Astrocyte of the spinal cord (primary cell): ENCODE results near the gene ZNF296.

Source experiments
- DNase-seq: peaks from one replicate; pipeline ENCODE4 v3.0.0; 2011; ENCODE audit warnings: low read depth, low spot score
- H3K4me3 ChIP-seq: 2 replicates; pipeline ENCODE4 v1.5.1; 2011; ENCODE audit warnings: low read depth, mild to moderate bottlenecking, low read length, moderate library complexity
- CTCF ChIP-seq: IDR thresholded peaks from 2 replicates; pipeline ENCODE4 v1.5.1; 2012; ENCODE audit warnings: low read depth, mild to moderate bottlenecking, low read length, inconsistent platforms
- in situ Hi-C: cut with HindIII; loops from 2 replicates; pipeline ENCODE4 v1.10.0; 2017; ENCODE audit warnings: low sequenced_read_pairs

ZNF296 gene

DNA sequence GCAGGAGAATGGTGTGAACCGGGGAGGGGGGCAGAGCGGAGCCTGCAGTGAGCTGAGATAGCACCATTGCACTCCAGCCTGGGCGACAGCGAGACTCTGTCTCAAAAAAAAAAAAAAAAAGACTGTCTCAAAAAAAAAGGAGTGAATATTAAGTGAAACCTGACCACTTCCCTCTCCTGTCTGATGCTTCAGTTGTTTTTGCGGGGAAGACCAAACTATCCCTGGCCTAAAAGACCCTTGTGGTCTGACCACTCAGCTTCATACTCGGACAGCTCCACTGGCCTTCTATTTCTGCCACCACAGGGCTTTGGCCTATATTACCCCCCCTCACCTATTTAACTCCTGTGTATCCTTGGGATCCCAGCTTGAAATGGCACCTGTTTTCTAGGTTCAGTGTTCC is 35.2 kb downstream of the ZNF296 start:
- no peak for TF ChIP-seq CTCF
- DNase-seq, result no peak
- no peak overlapping the region for H3K4me3 ChIP-seq
- in situ Hi-C loops, result no loop called here

DNA sequence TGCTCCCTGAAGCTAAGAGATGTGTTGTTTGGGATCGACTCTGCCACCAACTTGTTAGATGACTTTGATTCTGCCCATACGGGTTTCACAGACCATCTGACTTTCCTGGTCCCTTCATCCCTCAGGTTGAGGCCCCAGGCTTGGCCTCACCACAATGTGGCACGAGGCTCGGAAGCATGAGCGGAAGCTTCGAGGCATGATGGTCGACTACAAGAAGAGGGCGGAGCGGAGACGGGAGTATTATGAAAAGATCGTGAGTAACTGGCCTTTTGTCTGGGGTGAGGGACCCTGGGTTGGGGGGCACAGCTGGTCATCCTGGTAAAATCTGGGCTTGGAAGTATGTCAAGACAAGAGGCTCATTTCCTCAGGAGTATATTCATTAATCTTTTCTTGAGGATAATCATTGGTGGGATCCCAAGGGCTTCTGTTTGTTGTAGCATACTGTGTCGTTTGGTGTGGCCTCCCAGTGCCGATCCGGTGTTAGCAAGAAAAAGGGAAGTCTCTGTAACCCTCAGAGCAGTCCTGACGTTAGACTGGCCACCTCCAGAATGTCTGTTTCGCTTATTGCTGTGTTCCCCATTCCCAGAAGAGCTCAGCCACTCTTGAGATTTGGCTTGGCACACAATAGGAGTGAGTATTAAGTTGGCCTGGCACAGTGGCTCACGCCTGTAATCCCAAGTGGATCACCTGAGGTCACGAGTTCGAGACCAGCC is 36.1 kb downstream of the ZNF296 start:
- in situ Hi-C loops, result no loop called here
- H3K4me3 ChIP-seq, result peak overlapping the region; percentile 95
- no peak for DNase-seq
- TF ChIP-seq CTCF, result no peak

DNA sequence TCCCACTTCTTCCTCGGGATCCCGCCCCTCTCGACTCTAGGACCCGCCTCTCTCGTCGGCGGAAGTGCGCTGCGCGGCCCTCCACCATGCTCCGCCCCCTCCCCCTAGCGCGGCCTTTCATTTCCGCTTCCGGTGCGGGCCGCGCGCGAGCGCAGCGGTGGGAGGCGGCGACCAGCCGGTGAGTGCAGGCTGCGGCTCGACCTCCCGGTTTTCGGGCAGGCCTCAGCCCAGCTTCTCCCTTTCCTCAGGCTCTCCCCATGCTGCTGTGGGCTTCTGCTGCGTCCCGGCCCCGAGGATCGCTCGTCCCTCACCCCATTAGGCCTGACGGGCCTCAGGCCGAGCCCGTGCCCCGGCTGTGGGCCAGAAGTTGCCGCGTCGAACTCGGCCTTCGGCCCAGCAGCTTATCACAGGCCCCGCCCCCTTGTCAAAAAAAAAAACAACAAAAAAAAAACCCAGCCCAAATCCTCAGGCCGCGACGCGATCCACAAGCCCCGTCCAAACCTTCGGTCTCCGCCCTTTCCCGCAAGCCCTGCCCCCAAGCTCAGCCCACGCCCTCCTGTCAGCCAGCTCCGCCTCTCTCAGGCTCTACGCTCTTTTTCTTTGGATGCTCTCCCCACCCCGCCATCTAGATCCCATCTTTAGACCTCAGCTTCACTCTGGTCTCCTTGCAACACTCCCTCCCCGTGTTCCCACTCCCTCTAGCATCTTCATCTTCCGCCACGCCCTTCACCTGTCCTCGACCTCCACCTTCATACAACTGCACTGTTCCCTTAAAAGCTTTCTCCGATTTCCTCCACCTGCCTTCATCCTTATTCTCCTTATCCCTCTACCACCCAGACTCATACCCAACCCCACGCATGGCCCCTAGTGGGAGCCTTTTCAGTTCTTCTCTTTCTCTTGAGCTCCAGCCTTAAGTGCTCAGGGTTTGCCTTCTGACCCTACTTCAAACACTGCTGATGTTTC is 37.1 kb downstream of the ZNF296 start, which contains the start of gene CLASRP:
Gene CLASRP (plus strand): TSS at position 115 of the 963 bp plus-strand sequence. CDS start 1,168 bp downstream, outside the sequence.
- peak within 1 kb of the TSS; percentile 95 for H3K4me3 ChIP-seq
- in situ Hi-C loops, result no loop called here
- peak; percentile 90 for DNase-seq
- no peak for TF ChIP-seq CTCF

DNA sequence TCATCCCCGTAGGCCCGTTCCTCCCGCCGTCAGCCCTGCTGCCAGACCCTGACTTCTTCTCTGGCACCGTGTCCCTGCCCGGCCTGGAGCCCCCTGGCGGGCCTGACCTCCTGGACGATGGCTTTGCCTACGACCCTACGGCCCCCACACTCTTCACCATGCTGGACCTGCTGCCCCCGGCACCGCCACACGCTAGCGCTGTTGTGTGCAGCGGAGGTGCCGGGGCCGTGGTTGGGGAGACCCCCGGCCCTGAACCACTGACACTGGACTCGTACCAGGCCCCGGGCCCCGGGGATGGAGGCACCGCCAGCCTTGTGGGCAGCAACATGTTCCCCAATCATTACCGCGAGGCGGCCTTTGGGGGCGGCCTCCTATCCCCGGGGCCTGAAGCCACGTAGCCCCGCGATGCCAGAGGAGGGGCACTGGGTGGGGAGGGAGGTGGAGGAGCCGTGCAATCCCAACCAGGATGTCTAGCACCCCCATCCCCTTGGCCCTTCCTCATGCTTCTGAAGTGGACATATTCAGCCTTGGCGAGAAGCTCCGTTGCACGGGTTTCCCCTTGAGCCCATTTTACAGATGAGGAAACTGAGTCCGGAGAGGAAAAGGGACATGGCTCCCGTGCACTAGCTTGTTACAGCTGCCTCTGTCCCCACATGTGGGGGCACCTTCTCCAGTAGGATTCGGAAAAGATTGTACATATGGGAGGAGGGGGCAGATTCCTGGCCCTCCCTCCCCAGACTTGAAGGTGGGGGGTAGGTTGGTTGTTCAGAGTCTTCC is 38.7 kb downstream of the ZNF296 start:
- in situ Hi-C loops, result no loop called here
- no peak for DNase-seq
- no peak overlapping the region for H3K4me3 ChIP-seq
- TF ChIP-seq CTCF, result no peak

GRCh38 chr19:45035755-45036154 is 40.5 kb downstream of the ZNF296 start:
- no peak overlapping the region for H3K4me3 ChIP-seq
- DNase-seq, result no peak
- in situ Hi-C loops, result no loop called here
- no peak for TF ChIP-seq CTCF

GRCh38 chr19:45032421-45032820 is 43.9 kb downstream of the ZNF296 start:
- no peak for TF ChIP-seq CTCF
- no peak for DNase-seq

More at GRCh38 chr19:45032421-45032820, 43.9 kb downstream of the ZNF296 start:
- in situ Hi-C loops, result no loop called here
- no peak overlapping the region for H3K4me3 ChIP-seq
